ENCODE measurements around the gene SLC7A9.

GRCh38 chr19:32901504-32902161, 32.1 kb upstream of the SLC7A9 start:
- TF ChIP-seq ZBTB7A (IDR thresholded peaks at IDR 0.05; ENCODE audit: low read depth) (no peak), MAX (IDR thresholded peaks at IDR 0.05) (no peak), EP300 (IDR thresholded peaks at IDR 0.05; ENCODE audit: borderline replicate concordance) (no peak), RAD21 (IDR thresholded peaks at IDR 0.05; ENCODE audit: low read depth) (no peak), TAF1 (IDR thresholded peaks at IDR 0.05; ENCODE audit: low read depth) (no peak), REST (IDR thresholded peaks at IDR 0.05; ENCODE audit: low read depth) (no peak), TEAD4 (IDR thresholded peaks at IDR 0.05) (no peak)

All from Ishikawa (cell line).